MCF 10A (cell line): Measurements from ENCODE around the gene AGBL3. TPM values are rescaled to one million over a fixed set of nuclear protein-coding genes. Genes with fewer than 3 reads are reported as not detected.

Experiments
- BruUV-seq: library from RNA; stranded (reverse); fragments of 400-500 nt; replicated peaks from 2 replicates; lab custom pipeline; 2021; lab: Mats Ljungman, UMichigan
- CTCF ChIA-PET: fragments of 300-600 bp; sonication (Branson Sonifier 250); formaldehyde crosslinking; extraction: SDS; loops from one replicate; lab custom pipeline; 2021; ENCODE audit warnings: antibody characterized with exemption, inconsistent platforms; lab: Yijun Ruan, JAX
- POLR2A ChIA-PET: fragments of 300-600, 350-650 bp; sonication (Branson Sonifier 250); formaldehyde crosslinking; extraction: SDS; loops from one replicate; lab custom pipeline; 2020; ENCODE audit warnings: antibody characterized with exemption, inconsistent platforms; lab: Yijun Ruan, JAX
- DNase-seq: peaks from one replicate; pipeline ENCODE4 v3.0.0-alpha.2; 2018; ENCODE audit not compliant: unreplicated experiment
- H3K27ac Mint-ChIP-seq: one replicate; pipeline ENCODE4 v1.8.0; 2022; ENCODE audit warnings: mild to moderate bottlenecking, low read depth, mixed read lengths; ENCODE audit not compliant: unreplicated experiment
- H3K27me3 Mint-ChIP-seq: one replicate; pipeline ENCODE4 v1.8.0; 2022; ENCODE audit warnings: mixed read lengths; ENCODE audit not compliant: insufficient read depth, unreplicated experiment
- H3K36me3 Mint-ChIP-seq: one replicate; pipeline ENCODE4 v1.8.0; 2022; ENCODE audit warnings: mild to moderate bottlenecking, moderate library complexity, mixed read lengths; ENCODE audit not compliant: insufficient read depth, unreplicated experiment
- H3K4me1 Mint-ChIP-seq: one replicate; pipeline ENCODE4 v1.8.0; 2022; ENCODE audit warnings: mixed read lengths; ENCODE audit not compliant: insufficient read depth, unreplicated experiment
- H3K4me3 Mint-ChIP-seq: one replicate; pipeline ENCODE4 v1.8.0; 2022; ENCODE audit warnings: mild to moderate bottlenecking, moderate library complexity, mixed read lengths; ENCODE audit not compliant: unreplicated experiment
- H3K9me3 Mint-ChIP-seq: one replicate; pipeline ENCODE4 v1.8.0; 2022; ENCODE audit warnings: mixed read lengths; ENCODE audit not compliant: unreplicated experiment
- intact Hi-C: fragments of 100-400 bp; cut with micrococcal nuclease; formaldehyde crosslinking; loops from 2 replicates; pipeline ENCODE4 v1.14.1; 2022
- total RNA-seq: library from RNA; stranded (reverse); gene quantifications from 2 replicates; pipeline ENCODE4 v1.2.3, GENCODE V29; 2022
- TF ChIP-seq, protein P1 (sequence below): fragments of 200-600 bp; IDR thresholded peaks from one replicate; pipeline ENCODE4 v1.8.0; 2022; ENCODE audit warnings: antibody characterized with exemption, mild to moderate bottlenecking; ENCODE audit not compliant: unreplicated experiment

AGBL3 gene
- total RNA-seq, 1 experiment from 2014 or later = 1.8 TPM

DNA sequence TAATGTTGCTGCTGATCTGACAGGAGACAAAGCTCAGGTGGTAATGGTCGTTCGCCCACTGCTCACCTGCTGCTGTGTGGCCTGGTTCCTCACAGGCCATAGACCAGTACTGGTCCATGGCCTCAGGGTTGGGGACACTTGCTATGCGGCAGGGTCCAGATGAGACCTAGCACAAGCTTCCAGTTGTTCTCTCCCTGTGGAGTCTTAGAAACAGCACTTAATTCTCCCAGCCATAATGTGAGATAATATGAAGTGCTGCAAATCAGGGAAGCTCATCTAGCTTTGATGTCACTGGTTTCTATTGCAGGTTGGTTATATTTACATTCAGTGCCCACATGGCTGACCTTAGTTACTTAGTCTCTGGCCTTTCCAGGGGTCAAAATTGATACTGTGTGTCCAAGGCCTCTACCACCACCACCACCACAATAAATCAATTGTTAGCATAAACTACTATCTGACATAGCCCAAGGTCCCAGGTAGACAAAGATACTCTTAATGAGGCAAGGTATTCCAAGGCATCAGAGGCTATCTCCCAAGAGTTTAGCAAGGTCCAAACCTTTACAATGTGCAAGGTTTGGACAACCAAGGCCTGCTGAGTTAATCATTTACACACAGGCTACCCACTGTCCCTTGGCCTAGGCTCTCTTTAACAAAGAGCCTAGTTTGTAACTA lies 11.0 kb downstream of the AGBL3 start:
- intact Hi-C loops = no loop called here
- ChIA-PET CTCF (interaction anchor here (2.1 kb wide), 1 partner anchor 10 kb away, joined by 7 read pairs; no protein-coding TSS in a partner anchor), POLR2A (no interaction called here)
- H3K4me3 Mint-ChIP-seq = no peak overlapping the region
- H3K4me1 Mint-ChIP-seq = no peaks in the 10 kb centered on the region
- no peaks in the 10 kb centered on the region for H3K27me3 Mint-ChIP-seq
- peaks cover 22% of the 10 kb centered on the region for H3K36me3 Mint-ChIP-seq
- DNase-seq = no peak
- TF ChIP-seq, protein P1, sequence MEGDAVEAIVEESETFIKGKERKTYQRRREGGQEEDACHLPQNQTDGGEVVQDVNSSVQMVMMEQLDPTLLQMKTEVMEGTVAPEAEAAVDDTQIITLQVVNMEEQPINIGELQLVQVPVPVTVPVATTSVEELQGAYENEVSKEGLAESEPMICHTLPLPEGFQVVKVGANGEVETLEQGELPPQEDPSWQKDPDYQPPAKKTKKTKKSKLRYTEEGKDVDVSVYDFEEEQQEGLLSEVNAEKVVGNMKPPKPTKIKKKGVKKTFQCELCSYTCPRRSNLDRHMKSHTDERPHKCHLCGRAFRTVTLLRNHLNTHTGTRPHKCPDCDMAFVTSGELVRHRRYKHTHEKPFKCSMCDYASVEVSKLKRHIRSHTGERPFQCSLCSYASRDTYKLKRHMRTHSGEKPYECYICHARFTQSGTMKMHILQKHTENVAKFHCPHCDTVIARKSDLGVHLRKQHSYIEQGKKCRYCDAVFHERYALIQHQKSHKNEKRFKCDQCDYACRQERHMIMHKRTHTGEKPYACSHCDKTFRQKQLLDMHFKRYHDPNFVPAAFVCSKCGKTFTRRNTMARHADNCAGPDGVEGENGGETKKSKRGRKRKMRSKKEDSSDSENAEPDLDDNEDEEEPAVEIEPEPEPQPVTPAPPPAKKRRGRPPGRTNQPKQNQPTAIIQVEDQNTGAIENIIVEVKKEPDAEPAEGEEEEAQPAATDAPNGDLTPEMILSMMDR = no peak
- no TSS peak for BruUV-seq
- H3K27ac Mint-ChIP-seq = no peak overlapping the region
- no peaks in the 10 kb centered on the region for H3K9me3 Mint-ChIP-seq

DNA sequence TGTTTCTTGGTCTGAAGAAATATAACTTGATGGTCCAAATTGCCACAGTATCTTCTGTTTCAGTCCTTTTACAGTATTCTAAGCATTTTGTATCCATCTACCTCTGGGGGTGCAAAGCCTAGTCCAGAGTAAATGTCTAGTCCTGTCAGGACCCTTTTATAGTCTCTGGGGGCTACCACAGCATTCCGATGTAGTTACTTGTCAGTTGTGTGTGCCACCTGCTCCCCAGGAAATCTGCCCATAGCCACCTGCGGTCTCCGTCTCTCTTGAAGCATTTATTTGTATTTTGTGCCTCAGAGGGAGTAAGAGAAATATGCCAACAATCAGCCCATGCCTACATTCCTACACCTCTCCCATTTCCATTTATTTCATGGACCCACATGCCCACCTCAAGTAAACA lies 12.8 kb downstream of the AGBL3 start:
- TF ChIP-seq, protein P1 = no peak
- intact Hi-C loops = no loop called here
- no TSS peak for BruUV-seq
- Mint-ChIP-seq H3K4me1 (no peaks in the 10 kb centered on the region), H3K36me3 (peaks cover 11% of the 10 kb centered on the region), H3K4me3 (no peak overlapping the region), H3K27ac (no peak overlapping the region), H3K9me3 (no peaks in the 10 kb centered on the region), H3K27me3 (no peaks in the 10 kb centered on the region)
- POLR2A ChIA-PET = interaction anchor here (0.9 kb wide), 1 partner anchor 12 kb away, joined by 3 read pairs; no protein-coding TSS in a partner anchor
- no peak for DNase-seq
- CTCF ChIA-PET = no interaction called here

DNA sequence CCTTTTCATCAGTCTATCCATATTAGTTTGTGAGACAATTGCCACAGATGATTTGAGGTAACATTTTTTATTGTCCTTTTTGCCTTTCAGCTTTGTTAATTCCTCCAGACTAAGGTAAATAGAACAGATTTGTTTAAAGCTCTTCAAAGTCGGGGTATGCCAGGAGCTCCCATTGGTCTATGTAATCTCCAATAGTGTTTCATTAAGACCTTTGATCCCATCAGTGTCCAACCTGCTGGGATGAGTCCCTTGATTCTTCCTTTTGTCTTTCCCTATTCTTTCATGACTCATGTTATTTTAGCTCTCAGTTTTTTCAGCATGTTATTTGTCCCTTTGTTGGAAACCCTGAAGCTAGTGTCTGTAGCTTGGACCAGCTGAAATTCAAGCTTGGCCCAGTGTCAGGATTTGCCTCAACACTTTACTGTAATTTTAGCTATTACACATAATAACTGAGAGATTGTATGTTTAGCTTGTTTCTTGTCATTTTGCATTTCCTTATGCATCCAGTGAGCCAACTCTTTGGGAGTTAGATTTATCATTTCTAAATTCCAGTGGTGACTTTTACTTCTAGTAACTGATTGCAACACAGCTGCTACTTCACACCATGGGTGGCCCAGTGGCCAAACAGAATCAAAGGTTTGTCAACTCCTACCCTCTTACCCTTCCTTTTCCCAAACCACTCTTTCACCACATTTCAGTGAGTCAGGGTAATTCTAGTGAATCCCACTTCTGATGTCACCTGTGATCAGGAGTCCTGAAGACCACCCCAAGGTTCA lies 15.3 kb downstream of the AGBL3 start:
- no peaks in the 10 kb centered on the region for H3K27me3 Mint-ChIP-seq
- H3K9me3 Mint-ChIP-seq = no peaks in the 10 kb centered on the region
- intact Hi-C loops = no loop called here
- TF ChIP-seq, protein P1 = no peak
- BruUV-seq = no TSS peak
- no peak overlapping the region for H3K27ac Mint-ChIP-seq
- no peaks in the 10 kb centered on the region for H3K4me1 Mint-ChIP-seq
- ChIA-PET CTCF (interaction anchor here (0.6 kb wide), 1 partner anchor 317 kb away, joined by 3 read pairs; no protein-coding TSS in a partner anchor), POLR2A (interaction anchor here (0.6 to 1.3 kb wide), 2 partner anchors 14 to 148 kb away, joined by 3 to 5 read pairs; no protein-coding TSS in a partner anchor)
- peak; percentile 25 for DNase-seq
- peaks cover 5% of the 10 kb centered on the region for H3K36me3 Mint-ChIP-seq
- H3K4me3 Mint-ChIP-seq = no peak overlapping the region

DNA sequence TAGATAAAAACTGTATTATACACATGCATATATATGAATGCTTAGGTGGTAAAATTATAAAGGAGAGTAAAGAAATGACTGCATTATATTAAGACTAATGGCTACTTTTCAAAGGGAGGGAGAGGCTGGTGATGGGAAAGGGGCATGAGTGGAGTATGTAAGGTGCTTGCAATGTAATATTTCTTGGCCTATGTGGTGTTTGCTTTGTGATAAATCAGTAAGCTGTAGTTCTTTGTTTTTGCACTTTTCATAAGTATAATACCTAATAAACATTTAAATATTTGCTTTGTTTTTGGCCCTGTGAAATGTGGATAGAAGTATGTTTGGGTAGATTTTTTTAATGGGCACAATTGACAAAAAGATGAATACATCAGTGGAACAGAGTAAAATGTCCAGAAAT lies 25.9 kb downstream of the AGBL3 start:
- Mint-ChIP-seq H3K27me3 (peaks cover 11% of the 10 kb centered on the region), H3K4me3 (no peak overlapping the region), H3K4me1 (no peaks in the 10 kb centered on the region), H3K27ac (no peak overlapping the region), H3K36me3 (no peaks in the 10 kb centered on the region), H3K9me3 (no peaks in the 10 kb centered on the region)
- no TSS peak for BruUV-seq
- POLR2A ChIA-PET = no interaction called here
- CTCF ChIA-PET = no interaction called here
- intact Hi-C loops = no loop called here
- DNase-seq = no peak
- TF ChIP-seq, protein P1 = no peak
